GM08714 (cell line): Measurements from ENCODE around the gene AFF2.

ENCODE experiments used
- H3K4me3 ChIP-seq: fragments of 200-500 bp; sonication (Bioruptor generic); 2 replicates; pipeline ENCODE4 v1.5.1; 2014; ENCODE audit warnings: mild to moderate bottlenecking, low read length, inconsistent platforms
- ZNF274 ChIP-seq: IDR thresholded peaks from 2 replicates; pipeline ENCODE4 v1.6.1; 2012; ENCODE audit warnings: mild to moderate bottlenecking, low read depth, low read length

The AFF2 gene

DNA sequence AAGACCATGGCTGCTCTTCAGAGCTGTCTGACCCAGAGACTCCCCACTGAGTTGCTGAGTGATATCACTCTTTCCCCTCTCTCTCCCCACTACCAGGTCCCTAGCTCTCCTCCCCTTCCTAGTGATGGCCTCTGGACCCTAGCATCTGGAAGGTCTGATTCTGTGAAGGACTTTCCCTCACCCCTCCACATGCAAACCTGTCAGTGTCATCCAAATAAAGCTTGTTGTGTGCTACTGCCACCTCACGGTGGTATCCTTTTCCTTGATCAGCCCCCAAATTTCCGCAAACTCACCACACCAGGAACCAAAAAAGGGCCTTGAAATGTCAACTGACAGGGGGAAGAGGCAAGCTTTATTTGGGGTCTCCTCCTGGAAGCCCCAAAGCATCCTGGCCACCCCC, 504.5 kb downstream of the AFF2 start:
- no peak overlapping the region for H3K4me3 ChIP-seq
- TF ChIP-seq ZNF274: no peak

DNA sequence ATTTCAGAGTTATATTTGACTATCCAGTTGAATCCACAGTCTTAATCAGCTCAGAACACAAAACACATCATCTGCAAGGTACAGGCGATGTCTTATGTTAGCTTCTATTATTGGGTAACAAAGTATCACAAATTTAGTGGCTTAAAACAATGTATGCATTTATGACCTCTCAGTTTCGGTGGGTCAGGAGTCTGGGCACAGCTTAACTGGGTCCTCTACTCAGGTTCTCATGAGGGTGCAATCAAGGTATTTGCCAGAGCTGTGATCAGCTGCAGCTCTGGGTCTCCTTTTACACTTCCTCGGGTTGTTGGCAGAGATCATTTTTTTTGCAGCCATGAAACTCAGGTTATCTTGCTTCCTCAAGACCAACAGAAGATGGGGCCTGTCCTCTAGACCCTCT, 505.8 kb downstream of the AFF2 start:
- no peak for TF ChIP-seq ZNF274
- no peak overlapping the region for H3K4me3 ChIP-seq

DNA sequence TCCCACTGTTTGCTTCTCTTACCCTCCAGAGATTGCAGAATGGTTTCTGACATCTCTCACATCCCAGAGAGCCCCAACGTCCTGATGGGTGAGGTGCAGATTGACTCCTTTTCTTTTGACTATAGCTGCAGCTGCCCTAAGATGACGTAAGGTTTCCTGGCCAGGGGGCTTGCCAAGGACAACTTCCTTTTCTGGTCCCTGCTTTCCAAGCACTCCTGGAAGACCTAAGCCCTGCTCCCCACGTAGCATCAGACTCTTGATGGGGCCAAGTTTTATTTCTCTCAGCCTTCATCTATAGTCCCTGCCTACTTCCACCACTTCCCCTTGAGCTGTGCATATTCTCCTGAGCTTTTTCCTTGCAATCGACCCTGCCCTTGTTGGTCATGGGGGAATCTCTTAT, 507.0 kb downstream of the AFF2 start:
- no peak overlapping the region for H3K4me3 ChIP-seq
- no peak for TF ChIP-seq ZNF274

DNA sequence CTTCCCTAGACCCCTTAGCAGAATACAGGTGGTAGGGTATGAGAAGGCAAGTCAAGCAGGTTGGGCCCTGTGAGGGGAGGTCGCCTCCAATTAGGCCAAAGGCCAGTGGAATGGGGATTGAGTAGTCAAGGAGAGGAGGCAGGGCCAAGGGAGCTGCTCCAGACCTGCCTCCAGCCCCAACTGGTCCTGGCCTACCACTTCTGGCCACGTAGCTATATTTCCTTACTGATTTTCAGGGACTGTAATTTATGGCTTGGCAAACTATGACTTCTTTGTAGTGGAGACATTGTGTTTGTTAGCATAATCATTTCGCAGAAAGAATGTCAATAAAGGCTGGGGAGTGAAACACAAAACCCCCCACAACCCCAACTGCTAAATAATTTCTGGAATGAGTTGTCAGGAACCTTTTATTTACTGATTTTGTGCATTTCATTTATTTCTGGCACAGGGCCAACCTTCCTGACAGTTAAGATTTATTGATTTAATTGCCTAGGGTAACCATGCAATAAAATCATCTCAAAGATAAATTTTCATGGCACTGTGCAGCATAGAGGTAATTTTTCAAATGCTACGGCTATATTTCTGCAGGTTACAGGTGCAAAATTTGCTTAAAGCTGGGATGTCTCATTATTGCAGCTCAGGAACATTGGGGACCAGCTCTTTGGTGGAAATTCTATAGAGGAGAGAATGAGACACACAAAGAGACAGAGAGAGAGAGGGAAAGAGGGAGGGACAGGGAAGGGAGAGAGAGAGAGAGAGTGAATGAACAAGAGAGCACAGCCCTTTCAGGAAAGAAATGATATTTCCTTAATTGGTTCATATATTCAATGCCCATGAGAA, 509.8 kb downstream of the AFF2 start:
- no peak overlapping the region for H3K4me3 ChIP-seq
- TF ChIP-seq ZNF274: no peak

DNA sequence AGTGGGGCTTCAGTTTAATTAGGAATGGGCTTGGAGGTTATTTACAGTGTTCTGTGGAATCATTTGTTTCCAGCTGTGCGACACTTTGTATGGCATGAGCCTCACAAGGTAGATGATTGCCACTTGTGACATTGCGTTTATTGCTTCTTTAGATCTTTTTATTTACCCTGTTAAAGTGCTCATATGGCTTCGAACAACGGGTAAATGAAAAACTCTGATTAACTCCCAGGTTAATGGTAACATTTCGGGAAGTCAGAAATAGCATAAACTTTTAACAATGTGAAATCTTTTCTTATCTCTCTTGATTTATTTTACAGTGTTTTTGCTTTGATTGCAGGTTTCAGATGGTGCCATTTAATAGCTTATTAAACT, 510.4 kb downstream of the AFF2 start:
- no peak overlapping the region for H3K4me3 ChIP-seq
- no peak for TF ChIP-seq ZNF274

DNA sequence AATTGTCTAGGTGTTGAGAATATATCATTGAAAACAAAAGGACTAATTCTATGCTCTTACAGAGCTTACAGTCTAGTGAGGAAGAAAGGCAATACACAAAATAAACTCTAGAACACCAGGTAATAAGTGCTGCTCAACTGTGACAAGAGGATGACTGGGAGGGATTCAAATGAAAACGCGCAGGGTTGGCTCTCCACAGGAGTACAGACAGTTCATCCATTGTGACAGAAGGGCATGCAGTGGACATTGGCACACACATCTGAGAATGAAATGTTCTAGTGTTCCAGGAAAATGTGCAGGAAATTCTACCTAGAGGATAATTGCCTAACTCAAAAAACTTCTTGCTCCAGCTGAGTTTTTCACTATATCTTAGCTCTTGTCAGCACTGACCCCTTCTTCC, 512.7 kb downstream of the AFF2 start:
- no peak for TF ChIP-seq ZNF274
- H3K4me3 ChIP-seq: no peak overlapping the region

DNA sequence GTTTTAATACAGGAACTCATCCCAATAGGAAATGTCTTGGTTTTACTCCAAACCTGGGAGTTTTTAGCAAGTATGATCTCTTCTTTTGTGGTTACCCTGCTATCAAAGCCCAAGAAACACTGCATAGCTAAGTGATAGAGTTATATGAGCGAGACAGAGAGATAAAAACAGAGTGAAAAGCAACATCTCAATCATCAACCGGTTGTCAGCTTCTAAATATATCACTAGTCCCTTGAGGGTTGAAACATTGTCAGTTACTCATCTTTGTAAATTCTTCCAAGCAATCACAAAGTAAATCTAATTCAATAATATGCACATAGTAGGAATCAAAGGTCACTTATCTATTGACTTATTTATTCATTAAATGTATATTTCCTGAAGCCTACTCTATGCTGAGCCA, 520.7 kb downstream of the AFF2 start:
- no peak overlapping the region for H3K4me3 ChIP-seq
- no peak for TF ChIP-seq ZNF274

DNA sequence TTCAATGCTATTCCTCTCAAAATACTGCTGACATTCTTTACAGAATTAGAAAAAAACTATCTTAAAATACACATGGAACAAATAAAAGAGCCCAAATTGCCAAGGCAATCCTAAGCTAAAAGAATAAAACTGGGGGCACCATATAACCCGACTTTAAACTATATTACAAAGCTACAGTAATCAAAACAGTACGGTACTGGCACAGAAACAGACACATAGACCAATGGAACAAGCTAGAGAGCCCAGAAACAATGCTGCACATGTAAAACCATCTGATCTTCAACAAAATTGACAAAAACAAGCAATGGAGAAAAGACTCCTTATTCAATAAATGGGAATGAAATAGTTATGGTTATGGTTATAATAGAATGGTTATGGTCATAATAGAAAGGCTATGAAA, 522.1 kb downstream of the AFF2 start:
- no peak overlapping the region for H3K4me3 ChIP-seq
- TF ChIP-seq ZNF274: no peak

DNA sequence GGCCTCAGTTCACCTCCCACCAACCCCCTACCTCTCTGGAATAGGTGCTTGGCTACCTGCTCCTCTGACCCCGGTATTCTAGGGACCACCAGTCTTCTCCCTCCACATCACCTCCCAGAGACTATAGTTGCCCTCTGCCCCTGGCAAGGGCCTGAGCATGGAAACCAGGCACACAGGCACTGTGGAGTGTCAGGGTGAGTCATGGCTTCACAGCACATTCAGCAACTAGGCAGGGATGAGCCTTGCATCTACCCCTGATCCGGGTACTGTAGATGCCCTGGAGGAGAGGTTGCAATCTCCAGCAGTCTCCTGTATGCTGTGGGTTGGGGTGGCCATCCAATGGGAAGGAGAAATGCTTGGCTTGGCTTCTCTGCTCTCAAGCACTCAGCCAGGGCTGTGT, 532.0 kb downstream of the AFF2 start:
- H3K4me3 ChIP-seq: no peak overlapping the region
- TF ChIP-seq ZNF274: no peak

DNA sequence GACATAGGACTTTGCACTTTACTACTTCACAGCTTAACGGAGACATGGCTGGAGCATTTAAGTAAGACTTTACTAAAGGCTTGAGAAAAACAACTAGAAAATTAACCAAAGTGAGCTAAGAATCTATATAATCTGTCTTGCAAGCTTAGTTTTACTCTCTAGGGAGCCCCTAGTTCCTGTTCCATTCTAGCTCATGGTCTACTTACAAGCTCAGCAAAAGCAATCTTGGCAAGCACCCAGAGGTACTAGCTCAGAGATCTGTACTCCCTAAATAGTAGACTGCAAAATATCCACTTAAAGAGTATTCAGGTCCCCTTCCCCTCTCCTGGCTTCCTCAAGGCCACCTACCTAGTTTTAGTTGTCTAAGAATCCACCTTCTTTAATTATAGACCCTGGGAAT, 535.7 kb downstream of the AFF2 start:
- H3K4me3 ChIP-seq: no peak overlapping the region
- no peak for TF ChIP-seq ZNF274

DNA sequence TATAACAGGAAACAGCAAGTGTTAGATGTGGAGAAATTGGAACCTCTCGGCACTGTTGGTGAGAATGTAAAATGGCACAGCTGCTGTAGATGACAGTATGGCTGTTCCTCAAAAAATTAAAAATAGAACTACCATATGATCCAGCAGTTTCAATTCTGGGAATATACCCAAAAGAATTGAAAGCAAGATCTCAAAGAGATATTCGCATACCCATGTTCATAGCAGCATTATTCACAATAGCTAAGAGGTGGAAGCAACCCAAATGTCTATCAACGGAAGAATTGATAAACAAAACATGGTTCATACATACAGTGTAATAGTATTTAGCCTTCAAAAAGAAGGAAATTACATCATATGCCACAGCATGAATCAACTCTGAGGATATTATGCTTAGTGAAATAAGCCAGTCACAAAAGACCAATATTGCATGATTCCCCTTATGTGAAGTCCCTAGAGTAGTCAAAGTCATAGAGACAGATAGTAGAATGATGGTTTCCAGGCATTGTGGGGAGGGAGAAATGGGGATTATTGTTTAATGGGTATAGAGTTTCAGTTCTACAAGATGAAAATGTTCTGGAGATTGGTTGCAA, 537.0 kb downstream of the AFF2 start:
- H3K4me3 ChIP-seq: no peak overlapping the region
- TF ChIP-seq ZNF274: no peak

DNA sequence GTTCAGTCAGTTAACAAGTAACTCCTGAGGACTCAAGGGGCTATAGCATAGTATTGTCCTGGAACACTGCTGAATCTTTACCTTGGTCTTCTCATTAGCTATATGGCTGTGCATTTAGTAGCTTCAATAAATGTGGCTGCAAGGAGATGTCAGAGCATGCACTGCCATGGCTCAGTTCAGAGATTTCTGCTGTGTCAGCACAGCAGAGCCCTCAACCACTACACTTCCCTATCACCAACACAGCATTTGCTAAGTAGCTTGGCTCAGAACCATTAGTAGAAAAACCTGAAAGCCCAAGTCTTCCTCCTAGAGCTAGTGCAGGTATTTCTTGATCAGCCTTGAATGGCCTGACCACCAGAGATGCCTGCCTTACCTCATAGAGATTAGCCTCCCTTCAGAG, 538.6 kb downstream of the AFF2 start:
- TF ChIP-seq ZNF274: no peak
- no peak overlapping the region for H3K4me3 ChIP-seq

DNA sequence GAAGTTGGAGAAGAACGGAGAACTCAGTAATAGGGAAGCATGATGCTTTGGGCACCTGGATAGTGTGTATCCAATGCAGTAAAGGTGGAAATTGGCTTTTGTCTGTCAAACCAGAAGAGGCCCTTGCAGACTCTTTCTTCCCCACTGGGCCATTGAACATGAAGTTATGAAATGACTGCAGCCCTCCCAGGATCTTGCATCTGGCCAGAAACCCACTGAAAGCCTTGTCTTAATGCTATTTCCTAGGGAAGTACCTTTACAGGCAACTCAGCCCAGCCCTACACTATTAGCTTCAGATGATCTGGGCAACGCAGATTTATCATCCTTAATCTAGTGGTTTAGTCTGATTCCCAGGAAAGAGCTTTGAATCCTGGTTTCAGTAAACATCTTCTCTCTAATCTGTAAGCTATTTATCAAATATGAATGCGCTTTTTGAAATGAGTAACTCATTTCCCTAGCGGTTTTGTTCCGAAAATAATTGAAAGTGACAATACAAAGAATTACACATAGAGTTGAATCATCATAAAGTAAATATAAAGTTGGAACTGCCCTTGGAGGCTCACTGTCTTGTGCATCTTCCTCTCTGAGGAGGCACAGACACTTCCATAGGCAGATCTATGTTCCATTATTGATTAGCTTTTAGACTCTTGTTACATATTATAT, 540.6 kb downstream of the AFF2 start:
- TF ChIP-seq ZNF274: no peak
- H3K4me3 ChIP-seq: no peak overlapping the region

DNA sequence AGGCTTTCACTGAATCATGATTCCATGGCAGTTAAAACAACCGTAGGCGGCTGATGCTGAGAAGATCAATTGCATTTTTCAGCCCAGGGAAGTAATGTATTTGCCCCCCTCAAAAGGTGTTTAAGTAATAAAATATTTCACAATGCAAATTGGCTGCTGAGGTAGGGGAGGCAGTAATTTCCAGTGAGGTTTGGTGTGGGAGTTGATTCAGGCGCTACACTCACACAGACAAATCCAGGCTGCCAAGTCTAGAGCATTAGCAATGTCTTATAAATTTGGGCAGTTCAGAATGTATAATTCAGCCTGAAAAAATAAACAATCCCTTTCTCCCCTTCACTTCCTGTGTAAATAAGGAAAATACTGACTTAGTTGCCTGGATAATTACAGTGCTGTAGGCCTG, 543.0 kb downstream of the AFF2 start:
- no peak overlapping the region for H3K4me3 ChIP-seq
- TF ChIP-seq ZNF274: no peak

DNA sequence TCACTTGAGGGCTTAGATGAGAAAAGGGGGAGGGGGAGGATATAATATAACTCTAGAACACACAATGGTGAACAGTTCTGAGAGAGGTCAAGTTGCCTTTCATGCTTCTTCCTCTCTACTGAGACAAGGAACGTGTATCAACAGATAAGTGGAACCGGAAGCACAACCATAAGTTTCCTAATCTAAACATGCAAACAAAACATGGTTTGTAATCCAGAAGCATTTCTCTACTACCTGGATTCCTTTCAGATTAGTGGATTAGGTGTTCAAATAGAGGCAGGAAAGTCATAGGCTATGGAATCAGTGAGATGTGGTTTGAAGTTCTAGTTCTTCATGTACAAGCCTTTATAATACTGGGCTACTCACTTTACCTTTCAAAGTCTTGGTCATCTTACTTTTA, 544.1 kb downstream of the AFF2 start:
- no peak for TF ChIP-seq ZNF274
- no peak overlapping the region for H3K4me3 ChIP-seq
